ENCODE data around the gene FABP7.

Gene FABP7

DNA sequence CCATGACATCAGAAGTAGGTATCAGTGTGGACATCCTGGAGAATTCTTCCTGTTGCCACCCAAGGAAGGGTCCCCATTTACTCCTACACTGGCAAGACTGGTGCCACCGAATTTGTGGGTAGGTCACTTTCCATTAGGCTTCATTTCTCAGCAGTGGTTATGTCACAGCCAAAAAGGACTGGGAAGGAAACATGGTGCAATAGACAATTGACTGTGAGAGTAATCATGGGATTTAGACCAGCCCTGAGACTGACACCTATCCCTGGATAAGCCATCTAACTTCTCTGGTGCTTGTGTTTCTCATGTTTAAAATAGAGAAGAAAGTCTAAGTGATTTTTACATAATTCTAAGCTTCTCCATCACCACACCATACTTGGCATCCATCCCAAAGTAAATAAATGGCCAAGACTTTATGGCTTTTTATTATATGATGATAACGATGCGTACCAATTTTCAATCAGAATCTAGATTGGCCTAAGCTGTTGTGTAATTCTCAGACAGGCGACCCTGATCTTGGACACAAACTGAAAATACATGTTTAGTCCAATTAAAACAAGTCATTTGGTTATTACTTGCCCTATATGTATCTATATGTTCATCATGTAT lies 19.7 kb downstream of the FABP7 start:
- no peak for DNase-seq

DNA sequence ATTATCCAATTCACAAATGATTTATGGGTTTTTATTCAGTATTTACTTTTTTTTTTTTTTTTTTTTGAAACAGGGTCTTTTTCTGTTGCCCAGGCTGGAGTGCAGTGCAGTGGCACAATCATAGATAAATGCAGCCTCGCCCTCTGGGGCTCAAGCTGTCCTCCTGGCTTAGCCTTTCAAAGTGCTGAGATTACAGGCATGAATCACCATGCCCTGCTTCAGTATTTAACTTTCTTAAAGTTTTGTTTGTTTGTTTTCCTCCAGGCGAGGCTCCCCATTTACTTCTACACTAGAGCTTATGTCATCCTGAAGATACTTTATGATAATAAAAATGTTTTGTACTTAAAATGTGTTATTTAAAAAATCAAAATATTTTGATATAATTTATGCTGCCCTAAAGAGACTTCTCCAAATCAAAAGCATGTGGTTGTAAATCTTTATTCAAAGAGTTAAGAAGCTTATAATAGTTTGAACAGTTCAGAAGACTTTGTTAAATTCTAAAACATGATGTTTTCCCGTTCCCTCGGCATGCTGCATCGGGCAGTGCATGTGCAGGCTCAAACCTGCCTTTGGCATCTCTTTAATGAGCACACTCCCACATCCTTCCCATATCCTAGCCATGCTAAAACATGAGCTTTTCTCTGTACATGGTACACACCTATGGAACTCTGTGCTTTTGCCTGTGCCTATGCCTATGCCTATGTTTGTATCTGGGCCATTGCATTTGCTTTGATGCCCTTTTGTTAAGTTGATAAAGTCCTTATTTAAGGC lies 20.6 kb downstream of the FABP7 start:
- DNase-seq = no peak

DNA sequence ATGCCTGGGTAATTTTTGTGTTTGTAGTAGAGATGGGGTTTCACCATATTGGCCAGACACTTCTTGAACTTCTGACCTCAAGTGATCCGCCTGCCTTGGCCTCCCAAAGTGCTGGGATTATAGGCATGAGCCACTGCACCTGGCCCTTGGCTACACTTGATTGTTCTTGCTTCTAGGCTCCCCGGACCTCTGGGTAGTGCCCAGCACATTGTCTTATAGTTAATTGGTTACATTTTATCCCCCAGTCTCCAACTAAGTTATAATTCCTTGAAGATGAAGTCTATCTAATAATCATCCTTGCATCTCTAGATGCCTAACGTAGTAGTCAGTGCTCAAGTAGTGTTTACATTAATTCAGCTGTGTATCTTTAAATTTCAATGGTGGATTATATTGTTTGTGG lies 21.4 kb downstream of the FABP7 start:
- no peak for DNase-seq

DNA sequence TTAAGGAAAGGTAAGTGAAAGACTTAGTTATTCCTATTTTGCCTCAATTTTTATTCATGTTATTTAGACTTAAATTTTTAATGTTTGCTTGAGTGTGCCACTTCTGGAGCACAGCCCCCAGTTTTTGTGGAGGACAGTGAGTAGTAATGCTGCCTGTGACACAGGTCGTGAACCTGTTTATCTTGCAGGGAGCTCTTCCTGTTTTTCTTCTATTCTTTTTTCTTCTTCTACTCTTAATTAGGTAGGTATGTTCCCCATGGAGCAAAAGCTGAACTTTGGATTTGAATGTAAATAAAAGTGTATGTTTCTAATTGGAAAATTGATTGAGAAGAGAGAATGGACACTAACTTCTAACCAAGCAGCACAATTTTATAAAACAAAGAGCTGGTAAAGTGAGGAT lies 21.9 kb downstream of the FABP7 start:
- no peak for DNase-seq

DNA sequence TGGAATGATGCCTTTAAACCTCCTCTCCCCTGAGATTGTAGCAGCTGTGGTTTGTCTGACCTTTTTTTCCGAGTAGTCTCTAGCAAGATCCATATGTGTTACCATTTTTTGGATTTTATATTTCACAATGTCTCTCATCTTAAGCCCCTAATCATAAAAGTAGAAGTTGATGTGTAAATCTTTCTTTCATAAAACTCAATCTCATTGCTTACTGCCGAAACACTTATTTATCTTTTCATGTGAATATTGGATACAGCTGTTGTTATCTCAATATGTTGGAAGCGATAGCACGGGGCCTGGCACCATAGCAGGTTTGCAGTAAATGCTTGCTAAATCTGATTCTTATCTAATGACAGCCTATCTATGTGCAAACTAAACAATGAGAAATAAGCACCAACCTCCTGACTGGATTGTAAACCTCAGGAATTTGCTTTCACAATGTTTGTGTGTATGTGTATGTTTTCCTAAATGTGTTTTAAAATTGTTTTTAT lies 23.7 kb downstream of the FABP7 start:
- no peak for DNase-seq

DNA sequence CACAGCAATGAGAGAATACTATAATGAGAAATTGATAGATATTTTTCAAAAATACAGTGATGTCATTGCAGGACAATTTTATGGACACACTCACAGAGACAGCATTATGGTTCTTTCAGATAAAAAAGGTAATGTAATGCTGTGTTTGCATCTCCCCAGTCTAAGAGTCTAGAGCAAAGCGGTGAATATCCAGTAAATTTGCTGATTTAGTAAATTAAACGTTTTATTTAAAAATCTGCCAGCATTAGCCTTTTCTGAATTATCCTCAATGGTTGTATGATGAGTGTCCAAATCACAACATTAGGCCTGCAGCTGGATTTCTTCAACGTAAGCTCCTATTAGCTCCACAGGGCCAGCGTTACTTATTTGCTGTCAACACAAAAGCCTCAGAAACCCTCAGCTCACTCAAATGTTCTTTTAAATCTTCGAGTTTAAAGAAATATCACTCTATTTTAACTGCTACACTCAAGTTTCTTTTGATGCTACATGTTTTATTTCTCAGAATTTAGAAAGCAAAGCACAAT lies 25.5 kb downstream of the FABP7 start:
- no peak for DNase-seq

DNA sequence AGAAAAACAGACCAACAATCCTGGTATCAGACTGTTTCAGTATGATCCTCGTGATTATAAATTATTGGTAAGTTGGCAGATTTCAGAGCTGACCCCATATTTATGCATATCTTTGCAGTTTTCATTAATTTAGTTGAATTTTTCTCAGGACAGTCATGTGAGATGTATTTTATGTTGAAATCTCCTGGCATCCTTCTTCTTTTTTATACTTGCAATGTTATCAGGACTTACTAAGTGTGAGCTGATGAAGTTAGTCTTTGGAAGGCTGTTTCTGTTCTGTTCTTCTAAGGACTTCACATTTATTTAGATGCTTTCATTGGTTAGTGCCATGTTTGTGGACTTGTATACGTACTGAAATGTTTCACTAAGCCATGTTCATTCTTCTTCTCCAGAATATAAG lies 26.8 kb downstream of the FABP7 start:
- DNase-seq = no peak

DNA sequence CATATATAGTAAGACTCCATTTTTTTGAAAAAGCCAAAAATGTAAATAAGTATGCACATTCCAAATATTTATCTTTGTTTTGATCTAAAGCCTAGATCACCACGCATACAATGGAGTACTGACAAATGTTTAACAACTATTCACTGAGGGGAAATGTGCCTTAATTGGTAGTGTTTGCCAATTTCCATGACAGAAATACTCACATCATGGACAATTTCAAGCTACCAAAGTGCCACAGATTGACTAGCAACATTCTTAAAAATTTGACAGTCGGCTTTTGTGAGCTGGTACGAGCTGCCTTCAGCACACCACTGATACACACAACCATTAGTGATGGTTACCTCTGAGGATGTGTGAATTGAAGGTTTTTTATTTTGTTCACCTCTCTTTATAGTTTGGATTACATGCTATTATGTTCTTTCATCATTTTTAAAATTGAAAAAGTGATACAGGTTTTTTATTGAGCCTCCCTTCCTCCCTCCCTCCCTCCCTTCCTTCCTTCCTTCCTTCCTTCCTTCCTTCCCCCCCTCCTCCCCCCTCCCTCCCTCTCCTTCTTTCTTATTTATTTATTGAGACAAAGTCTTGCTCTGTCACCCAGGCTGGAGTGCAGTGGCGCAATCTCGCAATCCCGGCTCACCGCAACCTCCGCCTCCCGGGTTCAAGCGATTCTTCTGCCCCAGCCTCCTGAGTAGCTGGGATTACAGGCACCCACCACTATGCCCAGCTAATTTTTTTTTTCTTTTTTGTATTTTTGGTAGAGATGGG lies 28.8 kb downstream of the FABP7 start:
- no peak for DNase-seq

DNA sequence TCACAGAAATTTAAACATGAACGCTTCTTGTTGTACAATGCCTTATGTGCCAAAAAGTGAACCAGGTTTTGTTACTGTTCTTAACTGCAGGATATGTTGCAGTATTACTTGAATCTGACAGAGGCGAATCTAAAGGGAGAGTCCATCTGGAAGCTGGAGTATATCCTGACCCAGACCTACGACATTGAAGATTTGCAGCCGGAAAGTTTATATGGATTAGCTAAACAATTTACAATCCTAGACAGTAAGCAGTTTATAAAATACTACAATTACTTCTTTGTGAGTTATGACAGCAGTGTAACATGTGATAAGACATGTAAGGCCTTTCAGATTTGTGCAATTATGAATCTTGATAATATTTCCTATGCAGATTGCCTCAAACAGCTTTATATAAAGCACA lies 29.5 kb downstream of the FABP7 start:
- no peak for DNase-seq

DNA sequence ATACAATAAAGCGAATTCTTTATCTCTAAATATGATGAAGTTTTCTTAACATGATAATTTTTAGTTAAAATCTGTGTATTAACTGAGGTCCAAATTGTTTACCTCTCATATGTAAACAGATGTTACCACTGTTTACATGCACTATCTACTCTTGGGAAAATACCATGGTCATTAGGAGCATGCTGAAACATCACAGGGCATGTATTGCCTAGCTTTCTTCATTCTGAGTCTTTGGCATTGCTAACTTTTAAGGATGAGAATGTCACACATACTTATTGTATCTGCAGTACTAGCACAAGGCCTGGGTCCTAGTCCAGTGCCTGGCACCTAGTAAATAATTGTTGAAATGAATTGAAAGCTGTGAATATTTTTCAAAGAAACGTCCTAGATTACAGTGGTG lies 30.2 kb downstream of the FABP7 start:
- no peak for DNase-seq

DNA sequence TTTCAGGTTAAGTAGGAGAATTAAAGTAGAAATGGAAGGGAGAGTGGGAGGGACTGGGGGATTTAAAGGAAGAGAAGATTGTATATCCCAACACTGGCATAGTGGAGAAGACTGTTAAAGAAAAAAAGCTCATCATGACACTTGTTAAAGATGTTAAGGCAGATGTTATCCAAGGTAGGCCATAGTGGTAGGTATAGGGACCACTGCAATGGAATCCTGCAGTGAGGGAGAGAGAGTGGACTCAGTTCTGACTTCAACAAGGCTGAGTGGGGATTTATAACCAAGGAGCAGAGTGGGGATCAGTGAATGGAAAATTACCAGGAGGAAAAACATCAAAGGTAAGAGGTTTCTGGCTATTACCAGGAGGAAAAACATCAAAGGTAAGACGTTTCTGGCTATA lies 30.7 kb downstream of the FABP7 start:
- no peak for DNase-seq

DNA sequence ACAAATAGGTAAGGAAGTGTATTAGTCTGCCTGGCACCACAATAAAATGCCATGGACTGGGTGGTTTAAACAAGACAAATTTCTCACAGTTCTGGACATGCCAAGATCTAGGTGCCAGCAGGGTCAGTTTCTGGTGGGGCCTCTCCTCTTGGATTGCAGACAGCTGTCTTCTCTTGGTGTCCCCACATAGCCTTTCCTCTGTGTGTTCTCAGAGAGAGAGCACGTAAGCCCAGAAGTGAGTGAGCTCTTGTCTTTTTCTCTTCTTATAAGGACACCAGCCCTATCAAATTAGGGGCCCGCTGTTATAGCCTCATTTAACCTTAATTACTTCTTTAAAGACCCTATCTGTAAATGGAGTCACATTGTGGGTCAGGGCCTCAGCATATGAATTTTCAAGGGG lies 37.8 kb downstream of the FABP7 start:
- no peak for DNase-seq

DNA sequence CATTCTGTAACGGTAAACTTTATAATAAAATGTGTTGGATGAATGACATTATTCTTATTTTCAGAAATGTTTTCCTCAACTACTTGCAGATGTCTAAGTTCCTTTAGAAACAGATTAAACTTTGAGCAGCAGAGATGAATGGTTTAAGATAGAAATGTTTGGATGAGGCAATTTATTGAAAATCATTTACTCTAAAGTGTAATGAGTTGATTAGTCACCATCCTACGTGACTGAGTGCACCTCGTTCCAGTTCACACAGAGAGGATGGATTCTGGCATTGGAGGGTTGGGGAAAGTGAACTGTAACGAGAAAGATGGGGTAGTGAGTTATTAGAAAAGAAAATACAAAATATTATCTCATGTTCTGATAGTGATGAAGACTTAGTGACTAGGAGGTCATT lies 38.2 kb downstream of the FABP7 start:
- DNase-seq = no peak

DNA sequence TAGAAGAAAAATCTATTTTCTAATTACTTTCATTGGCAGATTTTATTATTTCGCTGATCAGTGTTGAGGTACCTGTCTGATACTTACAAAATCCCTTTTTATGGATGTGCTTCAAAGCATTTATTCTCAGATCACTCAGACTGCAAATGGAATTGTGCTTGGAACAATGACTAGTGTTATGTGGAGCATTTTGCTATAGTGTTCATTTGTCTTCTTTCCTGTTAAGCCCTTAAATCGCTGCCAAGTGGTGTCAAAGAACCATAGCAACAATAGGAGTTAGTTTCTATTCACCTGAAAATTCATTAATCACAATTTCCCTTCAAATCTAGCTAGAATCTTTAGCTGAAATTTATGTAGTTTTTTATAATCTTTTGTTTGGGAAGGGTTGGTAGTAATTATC lies 39.4 kb downstream of the FABP7 start:
- no peak for DNase-seq

DNA sequence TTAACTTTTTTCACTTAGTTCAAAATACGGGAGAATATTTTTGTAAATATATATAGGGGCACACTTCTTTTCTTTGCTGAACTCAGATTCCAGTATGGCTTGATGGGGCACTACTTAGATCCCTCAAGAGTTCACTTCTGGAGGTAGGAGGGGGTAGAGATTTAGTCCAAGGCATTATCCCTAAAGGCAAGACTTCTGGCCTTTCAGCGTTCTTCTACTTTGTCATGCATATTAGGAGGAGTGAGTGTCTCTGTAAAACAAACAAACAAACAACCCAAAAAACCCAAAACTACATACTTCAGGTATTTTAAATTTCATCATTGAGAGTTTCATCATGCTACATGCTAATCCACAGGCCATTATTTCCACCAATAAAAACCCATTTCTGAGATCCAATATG lies 41.6 kb downstream of the FABP7 start:
- no peak for DNase-seq

DNA sequence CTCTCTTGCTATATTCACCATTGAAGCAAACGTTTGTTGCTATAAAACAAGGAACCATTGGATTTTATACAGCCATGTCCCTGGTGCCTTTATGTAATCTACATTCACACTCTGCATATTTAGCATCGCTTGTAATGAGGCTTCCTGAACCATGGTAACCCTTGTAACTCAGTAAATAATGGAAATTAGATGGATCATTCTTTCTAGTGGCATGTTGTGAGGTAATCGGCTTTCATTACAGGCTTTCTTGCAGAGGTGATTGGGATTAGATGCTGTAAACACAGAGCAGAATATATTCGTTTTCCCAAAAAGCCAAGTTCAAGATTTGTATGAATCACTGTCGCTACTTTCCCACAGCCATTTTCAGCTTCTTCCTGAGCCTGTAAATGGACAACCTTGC lies 45.6 kb downstream of the FABP7 start:
- no peak for DNase-seq

DNA sequence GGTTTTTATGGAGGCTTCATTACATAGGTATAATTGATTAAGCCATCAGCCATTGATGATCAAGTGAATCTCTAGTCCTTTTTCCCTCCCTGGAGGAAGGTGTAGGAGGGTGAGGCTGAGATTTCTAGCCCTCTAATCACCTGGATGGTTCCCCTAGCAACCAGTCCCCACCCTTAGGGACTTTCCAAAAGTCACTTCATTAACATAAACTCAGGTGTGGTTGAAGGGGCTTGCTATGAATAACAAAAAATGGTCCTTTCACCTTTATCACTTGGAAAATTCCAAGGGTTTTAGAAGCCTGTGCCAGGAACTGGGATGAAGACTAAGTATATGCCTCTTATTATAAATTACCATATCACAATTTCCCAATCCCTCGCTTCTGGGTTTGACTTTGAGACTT lies 49.9 kb downstream of the FABP7 start:
- no peak for DNase-seq

DNA sequence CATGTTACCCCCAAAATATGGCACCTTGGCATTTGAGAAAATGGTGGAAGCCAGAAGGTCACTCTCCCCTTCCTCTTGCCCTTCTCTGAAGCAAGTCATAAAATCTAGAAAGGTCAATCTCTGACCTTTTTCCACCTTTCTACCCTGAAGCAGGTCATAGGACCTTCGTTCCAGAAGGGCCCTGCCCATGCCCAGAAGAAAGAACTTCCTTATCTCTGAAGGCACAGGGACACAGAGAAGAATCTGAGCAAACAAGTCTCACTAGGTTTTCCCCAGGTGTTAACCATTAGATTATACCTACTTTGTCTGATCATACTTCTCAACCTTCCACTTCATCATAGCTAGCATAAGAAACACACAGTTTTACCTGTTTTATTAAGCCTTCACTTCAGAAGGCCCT lies 52.0 kb downstream of the FABP7 start:
- no peak for DNase-seq

DNA sequence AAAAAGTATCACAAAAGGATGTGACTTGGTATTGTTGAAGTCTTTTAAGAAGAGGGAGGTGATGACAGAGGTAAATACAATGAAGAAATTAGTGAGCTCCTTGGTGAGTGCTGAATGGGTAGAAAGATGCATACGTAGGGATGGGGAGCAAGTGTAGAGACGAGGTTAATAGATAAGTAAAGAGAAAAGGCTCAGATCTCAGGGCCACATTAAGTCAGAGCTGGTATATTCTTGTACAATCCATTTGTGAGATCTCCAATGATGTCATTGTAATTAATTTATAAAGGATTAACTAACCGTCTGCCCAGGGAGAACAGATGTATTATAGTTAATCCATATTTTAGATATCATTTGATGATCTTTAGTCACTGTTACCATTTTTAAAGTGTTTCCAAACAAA lies 52.9 kb downstream of the FABP7 start:
- DNase-seq = no peak

DNA sequence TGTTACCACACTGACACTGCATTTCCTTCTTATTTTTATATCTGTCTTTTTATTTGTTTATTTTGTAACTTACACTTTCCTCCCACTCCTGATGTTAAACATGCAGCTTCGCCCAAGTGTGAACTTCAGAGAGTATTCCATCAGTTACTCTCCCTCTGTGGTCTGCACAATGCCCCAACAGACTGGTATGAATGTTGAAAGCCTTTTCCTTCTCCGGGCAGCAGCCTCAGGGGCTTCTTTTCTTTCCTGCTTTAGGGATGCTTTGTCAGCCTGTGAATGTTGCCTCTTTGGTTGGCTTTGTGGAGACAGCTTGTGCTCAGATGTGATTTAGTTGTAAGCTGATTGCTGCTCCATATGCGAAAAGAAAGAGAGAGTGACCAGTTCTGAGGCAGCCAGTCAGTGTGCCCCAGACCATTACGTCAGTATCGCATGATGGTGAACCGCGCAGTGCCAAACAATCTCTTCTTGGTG lies 53.5 kb downstream of the FABP7 start:
- no peak for DNase-seq
